Fibroblast of lung (primary cell): ENCODE data around the gene ABCB9. TPM values are rescaled to one million over a fixed set of nuclear protein-coding genes. Genes with fewer than 3 reads are reported as not detected.

Source experiments
- DNase-seq, 2 donors: peaks; one replicate each; pipeline versions ENCODE4 v3.0.0 to v3.0.0-alpha.2; 2010; ENCODE audit warnings: low read depth in 2 of 2
- H2AFZ ChIP-seq: 2 replicates; pipeline ENCODE4 v1.5.1; 2012; ENCODE audit warnings: low read length, control low read depth, inconsistent platforms
- H3K27ac ChIP-seq: 2 replicates; pipeline ENCODE4 v1.5.1; 2011; ENCODE audit warnings: low read length, control low read depth; ENCODE audit not compliant: insufficient read depth
- H3K27me3 ChIP-seq: 2 replicates; pipeline ENCODE4 v1.5.1; 2011; ENCODE audit warnings: mild to moderate bottlenecking, low read length; ENCODE audit not compliant: control insufficient read depth, insufficient read depth
- H3K36me3 ChIP-seq: 2 replicates; pipeline ENCODE4 v1.5.1; 2011; ENCODE audit warnings: low read length; ENCODE audit not compliant: control insufficient read depth, insufficient read depth
- H3K4me1 ChIP-seq: 2 replicates; pipeline ENCODE4 v1.5.1; 2011; ENCODE audit warnings: low read length; ENCODE audit not compliant: control insufficient read depth, insufficient read depth; ENCODE audit errors: extremely low read depth
- H3K4me2 ChIP-seq: 2 replicates; pipeline ENCODE4 v1.5.1; 2011; ENCODE audit warnings: low read length, control low read depth; ENCODE audit not compliant: insufficient read depth; ENCODE audit errors: extremely low read depth
- H3K4me3 ChIP-seq, 4 experiments: fragments of 200-600 bp in 1 of 4; sonication (generic) in 1 of 4; replicated peaks in 1 of 4; 2 replicates each; pipeline ENCODE4 v1.5.1; 2011 to 2016; ENCODE audit warnings: low read length in 4 of 4, low read depth in 3 of 4, mild to moderate bottlenecking in 3 of 4, control low read depth in 2 of 4, inconsistent platforms in 1 of 4, mixed read lengths in 1 of 4; ENCODE audit not compliant: insufficient read depth in 1 of 4; ENCODE audit errors: control extremely low read depth in 1 of 4
- H3K79me2 ChIP-seq: 2 replicates; pipeline ENCODE4 v1.5.1; 2012; ENCODE audit warnings: mild to moderate bottlenecking, low read length, inconsistent platforms; ENCODE audit not compliant: control insufficient read depth, insufficient read depth
- H3K9ac ChIP-seq: 2 replicates; pipeline ENCODE4 v1.5.1; 2011; ENCODE audit warnings: mild to moderate bottlenecking, low read length, control low read depth; ENCODE audit not compliant: insufficient read depth
- H3K9me3 ChIP-seq: 2 replicates; pipeline ENCODE4 v1.5.1; 2012; ENCODE audit warnings: low read depth, low read length; ENCODE audit not compliant: control insufficient read depth, insufficient read depth
- H4K20me1 ChIP-seq: 2 replicates; pipeline ENCODE4 v1.5.1; 2011; ENCODE audit warnings: low read length; ENCODE audit not compliant: control insufficient read depth, insufficient read depth; ENCODE audit errors: extremely low read depth
- CTCF ChIP-seq, 2 donors: IDR thresholded peaks in 1 of 2; conservative IDR thresholded peaks in 1 of 2; 1 replicate in 1 of 2; 2 replicates in 1 of 2; pipeline ENCODE4 v1.5.1; 2011 to 2012; ENCODE audit warnings: low read length in 2 of 2, control low read depth in 1 of 2, inconsistent platforms in 1 of 2, low read depth in 1 of 2, mild to moderate bottlenecking in 1 of 2
- EZH2 ChIP-seq: IDR thresholded peaks from 2 replicates; pipeline ENCODE4 v1.5.1; 2012; ENCODE audit warnings: low read length, control low read depth, mild to moderate bottlenecking; ENCODE audit errors: missing control alignments
- polyA plus RNA-seq, 2 donors: library from polyadenylated mRNA; depleted of rRNA in 1 of 2; stranded (reverse) in 1 of 2; unstranded in 1 of 2; fragments of >200 nt; gene quantifications; 2 replicates each; pipeline ENCODE4 v1.2.1, GENCODE V29; 2011 to 2012; ENCODE audit warnings: missing spikeins in 1 of 2
- total RNA-seq: library from RNA; depleted of rRNA; stranded (reverse); fragments of >200 nt; gene quantifications from 2 replicates; pipeline ENCODE4 v1.2.1, GENCODE V29; 2014

Gene ABCB9
- total and polyA plus RNA-seq, 2 donors (not counting 1 experiment from before 2014, with no cell fraction given): 3.8 to 6.3 TPM

- Histone ChIP-seq H3K27me3 (no peaks in the 10 kb centered on the region), H3K9me3 (no peaks in the 10 kb centered on the region), H3K9ac (no peak overlapping the region), H3K27ac (peak overlapping the region; percentile 33), H3K4me2 (peak overlapping the region; percentile 72), H3K79me2 (peaks cover 79% of the 10 kb centered on the region), H4K20me1 (no peaks in the 10 kb centered on the region), H3K36me3 (no peaks in the 10 kb centered on the region), H2AFZ (no peak overlapping the region), H3K4me3 (peak overlapping the region in 2 of 4 experiments; percentile 39 to 44), H3K4me1 (peaks cover 24% of the 10 kb centered on the region)
- TF ChIP-seq CTCF (conservative IDR thresholded peaks at IDR 0.05 in 1 of 2, IDR thresholded peaks at IDR 0.05 in 1 of 2; ENCODE audit: low read depth in 1 of 2, low read length in 2 of 2): no peak
- no peak for TF ChIP-seq EZH2
- peak; percentile 75 to 85 for DNase-seq
These were observed 74.4 kb downstream of the ABCB9 start for GRCh38 chr12:122891661-122892525.

- Histone ChIP-seq H3K9me3 (no peaks in the 10 kb centered on the region), H4K20me1 (no peaks in the 10 kb centered on the region), H3K36me3 (no peaks in the 10 kb centered on the region), H3K4me2 (no peak overlapping the region), H2AFZ (no peak overlapping the region), H3K4me3 (no peak overlapping the region), H3K9ac (no peak overlapping the region), H3K27ac (no peak overlapping the region), H3K27me3 (no peaks in the 10 kb centered on the region), H3K4me1 (peaks cover 23% of the 10 kb centered on the region), H3K79me2 (peaks cover 88% of the 10 kb centered on the region)
- no peak for DNase-seq
- TF ChIP-seq EZH2 (no peak), CTCF (conservative IDR thresholded peaks at IDR 0.05 in 1 of 2, IDR thresholded peaks at IDR 0.05 in 1 of 2; ENCODE audit: low read depth in 1 of 2, low read length in 2 of 2) (no peak)
These were observed 76.3 kb downstream of the ABCB9 start for GRCh38 chr12:122889761-122890520.

DNA sequence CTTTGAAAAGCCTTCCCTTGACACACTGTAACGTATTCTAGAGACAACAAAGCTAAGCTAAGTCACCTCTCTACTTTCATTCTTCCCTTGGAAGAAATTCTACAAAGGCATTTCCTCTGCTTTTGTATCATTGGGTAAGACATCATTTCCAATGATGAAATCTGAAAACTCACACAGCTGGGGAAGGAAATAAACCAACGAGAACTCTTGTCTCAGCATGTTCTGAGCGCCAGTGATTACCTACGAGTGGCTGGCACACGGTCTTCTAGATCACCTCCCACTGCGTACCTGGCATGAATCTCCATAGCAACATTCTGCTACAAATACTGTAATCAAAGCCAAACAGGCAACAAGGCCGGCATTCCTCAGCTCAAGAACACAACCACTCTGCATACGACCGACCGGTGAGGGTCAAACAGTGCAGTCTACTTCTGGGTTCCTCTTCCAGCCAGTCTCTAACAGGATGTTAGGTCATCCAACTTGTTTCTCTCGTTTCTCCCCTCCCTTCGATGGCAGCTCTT, 78.0 kb downstream of the ABCB9 start:
- Histone ChIP-seq H3K36me3 (no peaks in the 10 kb centered on the region), H3K27me3 (no peaks in the 10 kb centered on the region), H4K20me1 (no peaks in the 10 kb centered on the region), H3K4me1 (peaks cover 22% of the 10 kb centered on the region), H2AFZ (no peak overlapping the region), H3K9ac (no peak overlapping the region), H3K27ac (peak overlapping the region; percentile 73), H3K79me2 (peaks cover 86% of the 10 kb centered on the region), H3K9me3 (no peaks in the 10 kb centered on the region), H3K4me2 (peak overlapping the region; percentile 44), H3K4me3 (no peak overlapping the region)
- TF ChIP-seq EZH2: no peak
- no peak for TF ChIP-seq CTCF (conservative IDR thresholded peaks at IDR 0.05 in 1 of 2, IDR thresholded peaks at IDR 0.05 in 1 of 2; ENCODE audit: low read depth in 1 of 2, low read length in 2 of 2)
- peak; percentile 57 to 82 for DNase-seq
